Ovary (tissue), 9 donors: ENCODE results near the gene IL1RL1. TPM values are rescaled to one million over a fixed set of nuclear protein-coding genes. Genes with fewer than 3 reads are reported as not detected.

Experiments
- DNase-seq, 5 donors: peaks; one replicate each; pipeline ENCODE4 v3.0.0-alpha.2; 2019 to 2020
- H3K27ac ChIP-seq, 2 donors: fragments of 200-600 bp; one replicate each; pipeline versions ENCODE4 v1.5.1 to v1.8.0; 2019 to 2022
- H3K27me3 ChIP-seq: fragments of 200-600 bp; one replicate; pipeline ENCODE4 v1.8.0; 2022
- H3K36me3 ChIP-seq: fragments of 200-600 bp; sonication (generic); one replicate; pipeline ENCODE4 v1.5.1; 2019
- H3K4me1 ChIP-seq: one replicate; pipeline ENCODE4 v1.8.1; 2013; ENCODE audit warnings: mild to moderate bottlenecking, moderate library complexity; ENCODE audit not compliant: insufficient read depth
- H3K4me3 ChIP-seq: fragments of 200-600 bp; sonication (generic); one replicate; pipeline ENCODE4 v1.5.1; 2017
- H3K9me3 ChIP-seq, 2 donors: fragments of 200-600 bp in 1 of 2; sonication (generic) in 1 of 2; one replicate each; pipeline versions ENCODE4 v1.5.1 to v1.8.1; 2013 to 2019; ENCODE audit warnings: mild to moderate bottlenecking in 1 of 2, moderate library complexity in 1 of 2
- EP300 ChIP-seq: sonication (generic); formaldehyde crosslinking; IDR thresholded peaks from one replicate; pipeline ENCODE4 v1.6.1; 2017; ENCODE audit warnings: antibody characterized with exemption
- POLR2A ChIP-seq: fragments of 450-650 bp; IDR thresholded peaks from one replicate; pipeline ENCODE4 v1.6.1; 2017; ENCODE audit warnings: antibody characterized with exemption, mild to moderate bottlenecking, moderate library complexity
- WGBS, 3 donors: extraction: QIAGEN DNeasy Blood & Tissue Kit in 1 of 3; methylation state at CpG; one replicate each; pipeline versions ENCODE4 v1.1.5 to v1.1.7; 2013 to 2017; 5-methylcytosine and 5-hydroxymethylcytosine counted together
- intact Hi-C, 4 donors: fragments of 100-400 bp; cut with DNase I; formaldehyde crosslinking; loops; one replicate each; pipeline versions ENCODE4 v1.11.0 to v1.15.1; 2022 to 2023
- polyA plus RNA-seq, 2 donors: library from polyadenylated mRNA; stranded (reverse); fragments of 200-250 nt in 1 of 2; fragments of 350-450 nt in 1 of 2; fragmentation: Illumina TruSeq in 1 of 2; extraction: RNeasy Lipid Tissue Mini Kit (QIAGEN cat#74804) in 1 of 2; gene quantifications; one replicate each; pipeline ENCODE4 v1.2.3, GENCODE V29; 2013 to 2014
- total RNA-seq, 7 donors: library from RNA; depleted of rRNA in 2 of 7; stranded (reverse); fragments of >200 nt in 2 of 7; fragmentation: NEBNext Ultra II Directional in 3 of 7; extraction: Animal tissue kit (Norgen Biotek cat#: 25700) in 3 of 7; gene quantifications; one replicate each; pipeline versions ENCODE4 v1.1.0 to v1.2.4, GENCODE V29; 2016 to 2023
- TF ChIP-seq, protein P1 (sequence below), 3 donors: fragments of 450-650 bp in 2 of 3; fragments of 200-600 bp in 1 of 3; IDR thresholded peaks; one replicate each; pipeline versions ENCODE4 v1.5.1 to v1.8.0; 2016 to 2022; ENCODE audit warnings: antibody characterized with exemption in 3 of 3, mild to moderate bottlenecking in 1 of 3
- donor health status: DM: no; HTN: no; CAD: no; lungs with moderate emphysema.
- donor health status: DM: no; HTN: no; CAD: no.
- donor health status: Bipolar disorder and iron deficiency.
- donor health status: DM: yes; HTN: yes; CAD: no.
- donor health status: DM: no; HTN: no; CAD: no.
- donor health status: DM: yes; HTN: yes; CAD: no.

Gene IL1RL1
- total and polyA plus RNA-seq, 9 donors: 0.36 to 2.3 (median 1.9) TPM; not detected in 1

DNA sequence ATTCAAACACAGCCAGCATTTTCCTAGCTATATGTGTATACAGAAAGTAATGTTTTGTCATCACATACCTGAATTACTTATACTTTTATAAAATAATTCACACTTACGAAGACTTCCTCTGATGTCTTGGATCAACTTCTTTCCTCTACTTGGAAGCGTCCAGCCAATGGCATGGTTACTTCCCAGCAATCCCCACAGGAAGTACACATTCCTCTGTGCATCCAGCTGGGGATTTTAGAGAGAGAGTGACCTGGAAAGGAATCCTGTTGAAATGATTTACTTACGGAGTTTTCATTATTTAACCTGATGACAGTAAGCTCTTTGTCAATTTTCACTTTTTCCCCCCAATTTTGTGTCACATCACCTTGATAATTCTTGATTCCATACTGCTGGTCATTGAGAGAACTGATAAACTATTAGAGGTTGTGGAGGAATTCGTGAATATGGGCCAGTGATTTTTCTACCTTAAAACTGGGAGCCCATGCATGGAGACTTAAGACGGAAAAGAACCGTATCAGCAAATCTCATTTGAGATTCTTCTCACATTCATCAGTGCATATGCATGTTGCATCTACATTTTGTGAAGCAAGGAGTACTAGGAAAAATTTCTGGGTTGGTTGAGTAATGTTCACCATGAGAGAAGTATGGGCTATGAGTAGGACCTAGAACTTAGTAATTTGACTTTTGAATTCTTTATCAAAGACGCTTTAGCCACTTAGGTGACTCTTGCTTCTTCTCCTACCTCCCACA is 35.2 kb downstream of the IL1RL1 start:
- intact Hi-C loops: no loop called here
- 82 to 88% (median 84%) methylated on average over 7 of the region's 7 CpGs for WGBS, 3 donors
- TF ChIP-seq EP300 (no peak), POLR2A (no peak)
- Histone ChIP-seq H3K27me3 (no peaks in the 10 kb centered on the region), H3K36me3 (no peaks in the 10 kb centered on the region), H3K4me1 (no peaks in the 10 kb centered on the region), H3K27ac (no peak overlapping the region), H3K9me3 (no peaks in the 10 kb centered on the region), H3K4me3 (no peak overlapping the region)
- DNase-seq: no peak

DNA sequence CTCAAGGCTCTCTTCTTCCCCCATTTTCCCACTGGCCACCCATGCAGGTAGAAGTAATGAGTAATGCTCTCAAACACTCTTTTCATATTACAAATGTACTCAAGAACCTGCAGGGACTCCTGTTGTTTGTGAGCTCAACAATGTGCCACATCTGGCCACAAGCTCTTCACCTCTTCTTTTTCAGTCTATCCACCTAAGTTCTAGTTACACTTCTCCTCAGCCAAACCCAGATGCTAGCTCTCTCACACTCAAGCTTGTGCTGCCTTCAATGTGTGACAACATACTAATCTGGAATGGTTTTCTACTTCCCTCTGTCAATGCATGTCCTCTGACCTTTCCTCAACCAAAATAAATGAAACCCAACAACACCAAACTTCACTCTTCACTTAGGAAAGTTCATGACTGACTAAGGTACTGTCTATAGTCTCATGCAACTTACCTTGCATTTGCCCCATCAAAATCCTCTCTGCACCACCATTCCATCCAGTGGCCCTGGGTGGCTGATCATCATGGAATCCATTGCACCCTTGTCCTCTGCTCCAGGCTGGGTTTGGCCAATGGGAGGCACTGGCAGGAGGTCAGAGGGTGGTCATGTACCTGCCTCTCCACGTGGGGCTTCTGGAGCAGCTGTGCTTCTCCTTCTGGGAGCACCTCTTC is 38.9 kb downstream of the IL1RL1 start:
- no peaks in the 10 kb centered on the region for H3K9me3 ChIP-seq
- WGBS, 3 donors: 31 to 47% (median 34%) methylated on average over 1 of the region's 1 CpG
- H3K4me1 ChIP-seq: no peaks in the 10 kb centered on the region
- no peak overlapping the region for H3K27ac ChIP-seq
- no peak for TF ChIP-seq EP300
- no peak for TF ChIP-seq POLR2A
- TF ChIP-seq, protein P1, sequence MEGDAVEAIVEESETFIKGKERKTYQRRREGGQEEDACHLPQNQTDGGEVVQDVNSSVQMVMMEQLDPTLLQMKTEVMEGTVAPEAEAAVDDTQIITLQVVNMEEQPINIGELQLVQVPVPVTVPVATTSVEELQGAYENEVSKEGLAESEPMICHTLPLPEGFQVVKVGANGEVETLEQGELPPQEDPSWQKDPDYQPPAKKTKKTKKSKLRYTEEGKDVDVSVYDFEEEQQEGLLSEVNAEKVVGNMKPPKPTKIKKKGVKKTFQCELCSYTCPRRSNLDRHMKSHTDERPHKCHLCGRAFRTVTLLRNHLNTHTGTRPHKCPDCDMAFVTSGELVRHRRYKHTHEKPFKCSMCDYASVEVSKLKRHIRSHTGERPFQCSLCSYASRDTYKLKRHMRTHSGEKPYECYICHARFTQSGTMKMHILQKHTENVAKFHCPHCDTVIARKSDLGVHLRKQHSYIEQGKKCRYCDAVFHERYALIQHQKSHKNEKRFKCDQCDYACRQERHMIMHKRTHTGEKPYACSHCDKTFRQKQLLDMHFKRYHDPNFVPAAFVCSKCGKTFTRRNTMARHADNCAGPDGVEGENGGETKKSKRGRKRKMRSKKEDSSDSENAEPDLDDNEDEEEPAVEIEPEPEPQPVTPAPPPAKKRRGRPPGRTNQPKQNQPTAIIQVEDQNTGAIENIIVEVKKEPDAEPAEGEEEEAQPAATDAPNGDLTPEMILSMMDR (IDR thresholded peaks at IDR 0.05): no peak
- DNase-seq: no peak
- H3K27me3 ChIP-seq: no peaks in the 10 kb centered on the region
- no peaks in the 10 kb centered on the region for H3K36me3 ChIP-seq
- intact Hi-C loops: loop anchor here in 2 of 4 donors (10.0 kb wide), 3 partner anchors 65 to 335 kb away; no protein-coding TSS in a partner anchor
- H3K4me3 ChIP-seq: no peak overlapping the region

DNA sequence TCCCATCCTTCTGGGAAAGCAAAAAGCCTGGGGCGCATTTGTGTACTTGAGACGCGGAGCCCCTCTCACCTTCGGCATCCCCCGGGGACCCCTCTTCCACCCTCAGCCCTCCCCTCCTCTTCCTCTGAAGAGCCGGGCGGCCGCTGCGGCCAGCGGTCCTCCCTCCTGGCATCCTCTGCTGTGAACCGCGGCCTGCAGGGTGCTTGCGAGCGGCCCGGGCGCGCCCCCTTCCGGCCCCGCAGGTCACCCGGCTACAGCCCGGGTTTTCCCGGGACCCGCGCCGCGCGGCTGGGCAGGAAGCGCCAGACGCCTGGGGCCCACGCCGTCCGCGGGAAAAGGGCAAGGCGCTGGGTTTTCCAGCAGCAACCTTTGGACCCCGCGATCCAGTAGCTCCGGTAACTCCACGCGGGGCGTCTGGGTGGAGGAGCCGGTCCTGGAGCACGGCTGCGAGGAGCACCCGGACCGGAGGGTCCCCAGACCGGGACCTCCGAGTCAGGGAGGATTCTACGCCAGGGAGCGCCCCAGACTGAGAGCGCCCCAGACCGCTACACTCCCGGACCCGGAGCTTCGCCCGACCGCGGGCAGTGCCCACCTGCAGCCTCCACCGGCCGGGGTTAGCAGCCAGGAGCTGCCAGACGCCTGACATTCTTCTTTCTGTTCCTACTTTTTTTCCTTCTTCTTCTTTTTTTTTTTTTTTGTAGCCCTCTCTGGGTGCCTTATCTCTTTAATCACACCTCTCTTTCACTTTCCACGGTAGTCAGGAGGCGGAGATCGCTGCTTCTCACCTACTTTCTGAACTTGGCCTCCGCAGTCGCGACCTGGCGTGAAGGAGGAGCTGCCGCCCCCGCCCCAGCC is 44.4 kb downstream of the IL1RL1 start, which contains the start of gene IL18R1:
TSS of gene IL18R1 (plus strand) at position 271 of the 855 bp plus-strand sequence. CDS start 6,865 bp downstream, outside the sequence.
- no peaks in the 10 kb centered on the region for H3K9me3 ChIP-seq
- H3K36me3 ChIP-seq: no peaks in the 10 kb centered on the region
- intact Hi-C loops: loop anchor here in 2 of 4 donors (10.0 kb wide), 3 partner anchors 71 to 341 kb away; no protein-coding TSS in a partner anchor
- no peaks in the 10 kb centered on the region for H3K27me3 ChIP-seq
- peak; percentile 66 to 84 (median 73) for DNase-seq
- TF ChIP-seq, protein P1 (IDR thresholded peaks at IDR 0.05): peak; percentile 43 to 67 (median 61)
- TF ChIP-seq EP300: no peak
- H3K4me1 ChIP-seq: no peaks in the 10 kb centered on the region
- 2 to 3% (median 2%) methylated on average over 68 to 69 of the region's 69 CpGs for WGBS, 3 donors
- peak within 1 kb of the TSS; percentile 69 for H3K4me3 ChIP-seq
- H3K27ac ChIP-seq: peak within 1 kb of the TSS; percentile 17 to 28

DNA sequence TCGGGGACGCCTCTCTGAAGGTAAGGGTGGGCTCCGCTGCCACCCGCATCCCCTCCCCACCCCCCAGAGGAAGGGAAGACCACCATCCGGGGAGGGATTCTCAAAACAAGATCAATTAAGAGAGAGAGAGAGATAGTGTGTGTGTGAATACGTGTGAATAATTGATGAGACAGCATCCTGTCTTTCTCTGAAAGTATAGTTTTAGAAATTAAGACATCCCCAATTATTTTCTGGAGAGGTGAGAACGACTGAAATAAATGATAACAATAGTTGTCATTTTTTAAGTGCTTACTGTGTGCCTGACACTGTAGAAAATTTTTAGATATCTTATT is 45.0 kb downstream of the IL1RL1 start:
- intact Hi-C loops: loop anchor here in 2 of 4 donors (10.0 kb wide), 3 partner anchors 72 to 342 kb away; no protein-coding TSS in a partner anchor
- Histone ChIP-seq H3K27ac (peak overlapping the region in 1 of 2 donors; percentile 17), H3K27me3 (no peaks in the 10 kb centered on the region), H3K4me1 (no peaks in the 10 kb centered on the region), H3K36me3 (no peaks in the 10 kb centered on the region), H3K4me3 (peak overlapping the region; percentile 69), H3K9me3 (no peaks in the 10 kb centered on the region)
- DNase-seq: no peak
- 10 to 12% (median 10%) methylated on average over 7 of the region's 7 CpGs for WGBS, 3 donors
- TF ChIP-seq EP300: no peak
- TF ChIP-seq POLR2A: no peak
- TF ChIP-seq, protein P1 (IDR thresholded peaks at IDR 0.05): no peak
